ENCODE data around the gene RANGRF.

Gene RANGRF

DNA sequence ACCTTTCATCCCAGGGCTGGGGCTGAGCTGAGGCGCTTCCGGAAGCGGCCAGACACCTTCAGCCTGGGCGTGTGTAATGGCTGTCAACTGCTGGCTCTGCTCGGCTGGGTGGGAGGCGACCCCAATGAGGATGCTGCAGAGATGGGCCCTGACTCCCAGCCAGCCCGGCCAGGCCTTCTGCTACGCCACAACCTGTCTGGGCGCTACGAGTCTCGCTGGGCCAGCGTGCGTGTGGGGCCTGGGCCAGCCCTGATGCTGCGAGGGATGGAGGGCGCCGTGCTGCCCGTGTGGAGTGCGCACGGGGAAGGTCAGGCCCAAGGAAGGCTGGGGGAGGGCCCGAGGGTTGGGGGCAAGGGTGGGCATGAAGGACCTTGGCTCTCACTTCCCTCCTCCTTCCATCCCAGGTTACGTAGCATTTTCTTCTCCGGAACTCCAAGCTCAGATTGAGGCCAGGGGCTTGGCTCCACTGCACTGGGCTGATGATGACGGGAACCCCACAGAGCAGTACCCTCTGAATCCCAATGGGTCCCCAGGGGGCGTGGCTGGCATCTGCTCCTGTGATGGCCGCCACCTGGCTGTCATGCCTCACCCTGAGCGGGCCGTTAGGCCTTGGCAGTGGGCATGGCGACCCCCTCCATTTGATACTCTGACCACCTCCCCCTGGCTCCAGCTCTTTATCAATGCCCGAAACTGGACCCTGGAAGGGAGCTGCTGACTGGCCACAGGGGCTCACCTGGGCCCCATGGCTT, 19.7 kb upstream of the RANGRF start:
- Histone ChIP-seq H3K27ac (ENCODE audit: low read depth, low read length) (no peak overlapping the region), H3K79me2 (ENCODE audit: control insufficient read depth, low read length) (no peaks in the 10 kb centered on the region), H3K27me3 (ENCODE audit: control insufficient read depth, low read length) (no peaks in the 10 kb centered on the region), H3K9me3 (ENCODE audit: control insufficient read depth, insufficient read depth, low read length) (no peaks in the 10 kb centered on the region), H3K4me1 (ENCODE audit: control insufficient read depth, low read length) (no peaks in the 10 kb centered on the region), H3K9me2 (replicated peaks; ENCODE audit: control insufficient read depth, low read length) (no peaks in the 10 kb centered on the region), H3K4me2 (ENCODE audit: low read length) (no peak overlapping the region), H3F3A (ENCODE audit: control insufficient read depth, insufficient read depth) (no peaks in the 10 kb centered on the region), H4K20me1 (ENCODE audit: control insufficient read depth, insufficient read depth, low read depth, low read length) (no peaks in the 10 kb centered on the region), H3K4me3 (ENCODE audit: low read length) (no peak overlapping the region), H3K36me3 (ENCODE audit: control insufficient read depth, low read length) (peaks cover 57% of the 10 kb centered on the region)
- no peak for TF ChIP-seq EZH2phosphoT487 (IDR thresholded peaks at IDR 0.05; ENCODE audit: borderline replicate concordance, low read length)
- TF ChIP-seq, protein P1, sequence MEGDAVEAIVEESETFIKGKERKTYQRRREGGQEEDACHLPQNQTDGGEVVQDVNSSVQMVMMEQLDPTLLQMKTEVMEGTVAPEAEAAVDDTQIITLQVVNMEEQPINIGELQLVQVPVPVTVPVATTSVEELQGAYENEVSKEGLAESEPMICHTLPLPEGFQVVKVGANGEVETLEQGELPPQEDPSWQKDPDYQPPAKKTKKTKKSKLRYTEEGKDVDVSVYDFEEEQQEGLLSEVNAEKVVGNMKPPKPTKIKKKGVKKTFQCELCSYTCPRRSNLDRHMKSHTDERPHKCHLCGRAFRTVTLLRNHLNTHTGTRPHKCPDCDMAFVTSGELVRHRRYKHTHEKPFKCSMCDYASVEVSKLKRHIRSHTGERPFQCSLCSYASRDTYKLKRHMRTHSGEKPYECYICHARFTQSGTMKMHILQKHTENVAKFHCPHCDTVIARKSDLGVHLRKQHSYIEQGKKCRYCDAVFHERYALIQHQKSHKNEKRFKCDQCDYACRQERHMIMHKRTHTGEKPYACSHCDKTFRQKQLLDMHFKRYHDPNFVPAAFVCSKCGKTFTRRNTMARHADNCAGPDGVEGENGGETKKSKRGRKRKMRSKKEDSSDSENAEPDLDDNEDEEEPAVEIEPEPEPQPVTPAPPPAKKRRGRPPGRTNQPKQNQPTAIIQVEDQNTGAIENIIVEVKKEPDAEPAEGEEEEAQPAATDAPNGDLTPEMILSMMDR (IDR thresholded peaks at IDR 0.05; ENCODE audit: low read depth, low read length, poor library complexity, severe bottlenecking): no peak

DNA sequence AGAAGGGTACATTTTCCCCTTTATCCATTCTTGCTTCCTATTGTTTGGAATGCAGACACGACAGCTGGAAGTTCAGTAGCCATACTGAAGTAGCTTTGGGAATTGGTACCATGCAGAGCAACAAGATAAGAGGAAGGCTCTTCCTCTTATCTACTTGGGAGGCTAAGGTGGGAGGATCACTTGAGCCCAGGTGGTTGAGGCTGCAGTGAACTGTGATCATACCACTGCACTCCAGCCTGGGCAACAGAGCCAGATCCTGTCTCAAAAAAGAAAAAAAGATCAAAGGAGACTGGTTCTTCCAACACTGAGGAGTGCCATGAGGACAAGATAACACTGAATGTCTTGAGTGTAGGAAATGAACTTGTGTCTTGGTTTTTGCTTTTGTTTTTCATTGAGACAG, 16.0 kb upstream of the RANGRF start:
- Histone ChIP-seq H3K9me3 (ENCODE audit: control insufficient read depth, insufficient read depth, low read length) (no peaks in the 10 kb centered on the region), H3K27ac (ENCODE audit: low read depth, low read length) (no peak overlapping the region), H3K79me2 (ENCODE audit: control insufficient read depth, low read length) (no peaks in the 10 kb centered on the region), H3K4me2 (ENCODE audit: low read length) (no peak overlapping the region), H3K4me3 (ENCODE audit: low read length) (no peak overlapping the region), H4K20me1 (ENCODE audit: control insufficient read depth, insufficient read depth, low read depth, low read length) (no peaks in the 10 kb centered on the region), H3F3A (ENCODE audit: control insufficient read depth, insufficient read depth) (0 out of 2 replicates have a peak, but pooled peaks cover 2% of the 10 kb centered on the region), H3K9me2 (replicated peaks; ENCODE audit: control insufficient read depth, low read length) (no peaks in the 10 kb centered on the region), H3K27me3 (ENCODE audit: control insufficient read depth, low read length) (no peaks in the 10 kb centered on the region), H3K4me1 (ENCODE audit: control insufficient read depth, low read length) (no peaks in the 10 kb centered on the region), H3K36me3 (ENCODE audit: control insufficient read depth, low read length) (peaks cover 20% of the 10 kb centered on the region)
- TF ChIP-seq EZH2phosphoT487 (IDR thresholded peaks at IDR 0.05; ENCODE audit: borderline replicate concordance, low read length): no peak
- TF ChIP-seq, protein P1 (IDR thresholded peaks at IDR 0.05; ENCODE audit: low read depth, low read length, poor library complexity, severe bottlenecking): no peak

DNA sequence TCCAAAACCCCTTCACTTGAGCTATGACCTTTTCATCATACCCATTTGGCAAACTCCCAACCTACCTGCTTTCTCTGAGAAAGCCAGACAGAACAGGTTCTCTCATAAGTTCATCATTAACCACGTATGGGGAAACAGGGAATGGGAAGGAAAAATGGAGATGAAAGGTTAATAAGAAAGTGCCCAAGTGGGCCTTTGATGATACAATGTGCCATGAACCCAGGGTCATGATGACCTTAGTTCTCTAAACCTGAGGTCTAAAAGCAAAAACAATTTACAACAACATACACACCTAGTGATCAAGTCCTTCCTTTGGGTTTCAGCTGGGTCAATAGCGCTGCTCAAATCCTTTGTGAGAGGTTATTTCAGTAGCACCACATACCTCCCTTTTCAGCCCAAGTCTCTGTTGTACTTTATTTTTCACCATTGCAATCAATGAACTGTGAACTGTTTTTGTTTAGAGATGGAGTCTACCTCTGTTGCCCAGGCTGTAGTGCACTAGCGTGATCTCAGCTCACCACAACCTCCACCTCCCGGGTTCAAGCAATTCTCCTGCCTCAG, 14.5 kb upstream of the RANGRF start:
- H3K4me2 ChIP-seq (ENCODE audit: low read length): no peak overlapping the region
- H3K4me3 ChIP-seq (ENCODE audit: low read length): no peak overlapping the region
- no peak overlapping the region for H3K27ac ChIP-seq (ENCODE audit: low read depth, low read length)
- no peaks in the 10 kb centered on the region for H4K20me1 ChIP-seq (ENCODE audit: control insufficient read depth, insufficient read depth, low read depth, low read length)
- no peaks in the 10 kb centered on the region for H3K9me3 ChIP-seq (ENCODE audit: control insufficient read depth, insufficient read depth, low read length)
- no peaks in the 10 kb centered on the region for H3K79me2 ChIP-seq (ENCODE audit: control insufficient read depth, low read length)
- peaks cover 10% of the 10 kb centered on the region for H3K36me3 ChIP-seq (ENCODE audit: control insufficient read depth, low read length)
- no peaks in the 10 kb centered on the region for H3K4me1 ChIP-seq (ENCODE audit: control insufficient read depth, low read length)
- H3K27me3 ChIP-seq (ENCODE audit: control insufficient read depth, low read length): no peaks in the 10 kb centered on the region
- no peaks in the 10 kb centered on the region for H3K9me2 ChIP-seq (replicated peaks; ENCODE audit: control insufficient read depth, low read length)
- TF ChIP-seq, protein P1 (IDR thresholded peaks at IDR 0.05; ENCODE audit: low read depth, low read length, poor library complexity, severe bottlenecking): no peak
- TF ChIP-seq EZH2phosphoT487 (IDR thresholded peaks at IDR 0.05; ENCODE audit: borderline replicate concordance, low read length): no peak
- H3F3A ChIP-seq (ENCODE audit: control insufficient read depth, insufficient read depth): 0 out of 2 replicates have a peak, but pooled peaks cover 2% of the 10 kb centered on the region
